CD4-positive, alpha-beta T cell treated with Interleukin-15 for 1 hour (primary cell): ENCODE results near the gene SMARCAL1.
"Not testable (repeated sequence)": the region's sequence is repeated elsewhere in the genome, so short reads cannot be mapped to it uniquely, and the experiment has no call there.

ENCODE experiments used
- DNase-seq: peaks from one replicate; pipeline ENCODE4 v3.0.0-alpha.2; 2020

Gene SMARCAL1

DNA sequence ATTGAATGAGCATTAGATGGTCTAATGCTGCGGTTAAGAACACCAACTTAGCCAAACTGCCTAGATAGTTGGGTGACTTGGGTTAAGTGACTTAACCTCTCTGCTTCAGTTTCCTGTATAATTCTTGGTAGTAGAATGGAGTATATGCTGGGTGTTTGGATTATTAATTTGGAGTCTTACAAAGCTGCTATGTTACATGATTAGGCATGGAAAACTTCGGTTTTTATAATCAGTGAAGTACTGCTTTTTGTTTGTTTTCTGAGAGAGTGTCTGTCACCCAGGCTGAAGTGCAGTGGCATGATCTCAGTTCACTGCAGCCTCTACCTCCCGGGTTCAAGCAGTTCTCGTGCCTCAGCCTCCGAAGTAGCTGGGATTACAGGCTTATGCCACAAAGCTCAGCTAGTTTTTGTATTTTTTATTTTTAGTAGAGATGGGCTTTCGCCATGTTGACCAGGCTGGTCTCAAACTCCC, 90.9 kb downstream of the SMARCAL1 start:
- DNase-seq, result no peak

DNA sequence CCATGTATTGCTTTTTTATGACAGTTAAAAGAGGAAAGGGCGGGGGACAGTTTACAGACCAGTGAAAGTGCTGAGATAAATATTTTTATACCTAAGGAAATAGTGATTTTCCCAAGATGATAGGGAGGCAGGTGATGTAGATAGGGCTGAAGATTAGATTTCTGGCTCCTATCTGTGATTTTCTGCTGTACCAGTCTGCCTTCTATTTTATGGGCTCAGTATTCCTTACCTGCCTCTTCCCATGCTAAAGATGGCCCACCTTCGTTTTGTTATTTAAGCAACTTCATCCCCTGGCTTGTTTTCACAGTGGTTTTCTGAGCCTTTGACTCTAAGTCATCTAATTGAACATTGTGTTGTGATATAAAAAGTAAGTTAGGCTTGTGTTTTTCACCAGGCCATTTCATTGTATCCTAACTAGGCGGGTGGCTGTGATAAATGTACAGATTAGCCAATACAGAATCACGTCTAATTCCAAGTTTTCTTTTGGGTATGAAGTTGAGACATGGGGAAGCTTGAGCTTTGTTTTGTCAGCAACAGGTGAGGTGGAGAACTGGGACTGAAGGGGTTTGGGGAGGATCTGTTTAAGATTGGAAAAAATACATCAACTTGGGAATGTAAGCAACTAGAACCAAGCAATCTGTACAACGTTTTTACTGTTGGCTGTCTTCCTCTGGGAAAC, 91.6 kb downstream of the SMARCAL1 start:
- no peak for DNase-seq

DNA sequence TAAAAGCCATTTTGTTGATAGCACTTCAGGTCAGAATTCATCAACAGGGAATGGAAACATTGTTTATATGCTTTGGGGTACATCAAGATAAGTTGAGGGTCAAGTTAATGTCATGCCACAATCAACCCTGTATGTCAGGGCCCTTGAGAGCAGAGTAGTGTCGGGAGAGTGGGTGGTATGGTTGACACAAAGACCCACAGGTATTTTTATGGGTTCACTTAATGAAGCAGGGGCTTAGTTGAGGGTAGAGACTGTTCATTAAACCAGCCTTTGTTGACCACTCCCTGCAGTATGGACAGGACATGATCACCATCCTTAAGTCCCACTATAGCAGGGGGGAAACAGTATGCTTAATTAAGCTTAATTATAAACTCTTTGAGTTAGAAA, 92.1 kb downstream of the SMARCAL1 start:
- DNase-seq, result no peak

DNA sequence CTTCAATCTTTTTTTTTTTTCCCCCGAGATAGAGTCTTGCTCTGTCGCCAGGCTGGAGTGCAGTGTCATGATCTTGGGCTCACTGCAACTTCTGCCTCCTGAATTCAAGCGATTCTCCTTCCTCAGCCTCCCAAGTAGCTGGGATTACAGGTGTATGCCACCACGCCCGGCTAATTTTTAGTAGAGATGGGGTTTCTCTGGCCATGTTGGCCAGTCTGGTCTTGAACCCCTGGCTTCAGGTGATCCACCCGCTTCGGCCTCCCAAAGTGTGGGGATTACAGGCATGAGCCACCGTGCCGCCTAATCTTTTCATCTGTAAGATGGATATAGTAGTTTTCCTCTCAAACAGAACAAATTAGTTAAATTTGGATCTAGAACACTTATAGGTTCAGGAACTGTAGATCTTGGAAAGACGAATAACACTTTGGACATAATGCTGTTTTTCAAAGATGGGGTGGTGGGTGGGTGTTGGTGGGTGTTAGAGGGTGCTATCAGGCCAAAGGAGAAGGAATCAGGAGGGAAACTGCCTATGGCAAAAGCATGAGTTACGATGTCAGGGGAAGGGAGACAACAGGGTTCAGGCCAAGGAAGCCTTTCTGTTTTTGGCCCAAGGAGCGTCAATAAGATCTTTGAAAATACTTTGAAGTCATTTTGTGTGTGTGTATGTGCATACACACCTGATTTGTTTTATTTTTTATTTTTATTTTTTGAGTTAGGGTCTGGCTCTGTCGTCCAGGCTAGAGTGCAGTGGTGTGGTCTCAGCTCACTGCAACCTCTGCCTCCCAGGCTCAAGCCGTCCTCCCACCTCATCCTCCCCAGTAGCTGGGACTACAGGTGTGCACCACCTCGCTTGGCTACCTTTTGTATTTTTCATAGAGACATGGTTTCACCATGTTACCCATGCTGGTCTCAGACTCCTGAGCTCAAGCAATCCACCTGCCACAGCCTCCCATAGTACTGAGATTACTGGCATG, 93.1 kb downstream of the SMARCAL1 start:
- no peak for DNase-seq

DNA sequence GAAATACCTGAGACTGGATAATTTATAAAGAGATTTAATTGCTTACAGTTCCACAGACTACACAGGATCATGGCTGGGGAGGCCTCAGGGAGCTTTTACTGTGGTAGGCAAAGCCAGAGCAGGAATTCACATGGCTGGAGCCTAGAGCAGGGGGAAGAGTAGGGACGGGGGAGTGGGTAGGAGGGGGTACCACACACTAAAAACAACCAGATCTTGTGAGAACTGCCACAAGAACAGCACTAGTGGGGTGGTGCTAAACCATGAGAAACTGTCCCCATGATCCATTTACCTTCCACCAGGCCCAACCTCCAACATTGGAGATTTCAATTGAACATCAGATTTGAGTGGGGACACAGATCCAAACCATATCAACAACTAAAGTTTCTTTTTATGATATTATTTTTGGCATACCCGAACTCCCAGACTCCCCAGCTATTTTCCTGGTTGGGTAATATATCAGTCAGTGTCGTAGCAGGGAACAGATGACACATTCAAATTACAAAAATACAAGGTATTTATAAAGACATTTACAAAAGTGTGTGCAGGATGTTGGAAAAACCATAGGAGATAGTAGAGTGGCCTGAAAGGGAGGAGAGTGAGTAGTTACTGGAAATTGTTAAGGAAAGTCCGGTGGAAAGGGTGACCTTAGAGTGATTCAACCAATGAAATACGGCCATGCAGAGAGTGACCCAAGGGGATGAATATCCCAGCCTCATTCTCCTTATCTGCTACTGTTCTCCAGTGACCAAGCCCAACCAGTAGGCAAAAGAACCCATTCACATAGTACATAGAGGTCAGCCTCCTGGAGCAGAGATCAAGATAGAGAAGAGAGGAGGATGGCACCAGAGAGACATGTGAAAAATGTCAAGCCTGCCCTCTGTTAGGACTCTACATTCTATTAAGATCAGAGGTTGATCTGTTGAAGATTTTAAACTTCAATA, 95.2 kb downstream of the SMARCAL1 start:
- no peak for DNase-seq

DNA sequence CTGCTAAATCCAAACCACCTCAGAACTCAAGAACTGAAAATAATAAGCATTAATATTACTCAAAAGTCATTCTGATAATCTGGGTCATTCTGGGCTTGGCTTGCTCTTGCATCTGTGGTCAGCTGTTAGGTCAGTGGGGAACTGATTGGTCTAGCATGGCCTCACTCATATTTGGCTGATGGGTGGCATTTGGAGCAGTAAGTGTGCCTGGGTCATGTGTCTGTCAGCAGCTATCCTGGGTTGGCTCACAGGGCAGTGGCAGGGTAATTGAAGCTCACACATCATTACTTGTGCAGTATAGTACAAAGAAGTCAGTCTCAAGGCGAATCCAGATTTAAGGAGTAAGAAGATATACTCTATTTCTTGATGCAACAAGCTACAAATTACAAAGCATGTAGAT, 95.9 kb downstream of the SMARCAL1 start:
- no peak for DNase-seq

DNA sequence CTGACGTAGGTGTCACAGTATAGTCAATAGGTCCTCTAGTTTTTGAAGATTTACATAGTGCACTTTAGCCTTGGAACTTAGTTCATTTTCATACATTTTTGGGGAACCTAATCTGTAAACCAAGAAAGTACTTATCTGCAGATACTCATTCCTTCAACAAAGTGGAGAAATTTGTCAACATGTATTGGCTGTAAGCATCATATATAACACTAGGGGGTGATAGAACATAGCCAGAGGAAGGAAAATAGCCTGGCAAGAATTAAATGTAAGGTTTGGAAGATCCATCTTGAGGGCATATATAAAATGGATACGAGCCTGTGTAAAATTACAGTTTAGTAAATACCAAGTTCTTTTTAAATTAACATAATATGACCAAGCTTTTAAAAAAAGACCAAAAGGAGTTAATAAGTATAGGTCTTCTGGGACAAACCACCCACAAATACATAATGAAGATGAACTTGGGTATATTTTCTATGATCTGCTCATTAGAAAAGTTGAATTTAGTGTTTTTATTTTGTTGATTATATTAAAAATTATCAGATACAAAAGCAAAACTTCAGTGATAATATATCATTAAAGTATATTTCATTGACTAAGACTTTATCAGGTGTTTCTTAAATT, 104.6 kb downstream of the SMARCAL1 start:
- no peak for DNase-seq

DNA sequence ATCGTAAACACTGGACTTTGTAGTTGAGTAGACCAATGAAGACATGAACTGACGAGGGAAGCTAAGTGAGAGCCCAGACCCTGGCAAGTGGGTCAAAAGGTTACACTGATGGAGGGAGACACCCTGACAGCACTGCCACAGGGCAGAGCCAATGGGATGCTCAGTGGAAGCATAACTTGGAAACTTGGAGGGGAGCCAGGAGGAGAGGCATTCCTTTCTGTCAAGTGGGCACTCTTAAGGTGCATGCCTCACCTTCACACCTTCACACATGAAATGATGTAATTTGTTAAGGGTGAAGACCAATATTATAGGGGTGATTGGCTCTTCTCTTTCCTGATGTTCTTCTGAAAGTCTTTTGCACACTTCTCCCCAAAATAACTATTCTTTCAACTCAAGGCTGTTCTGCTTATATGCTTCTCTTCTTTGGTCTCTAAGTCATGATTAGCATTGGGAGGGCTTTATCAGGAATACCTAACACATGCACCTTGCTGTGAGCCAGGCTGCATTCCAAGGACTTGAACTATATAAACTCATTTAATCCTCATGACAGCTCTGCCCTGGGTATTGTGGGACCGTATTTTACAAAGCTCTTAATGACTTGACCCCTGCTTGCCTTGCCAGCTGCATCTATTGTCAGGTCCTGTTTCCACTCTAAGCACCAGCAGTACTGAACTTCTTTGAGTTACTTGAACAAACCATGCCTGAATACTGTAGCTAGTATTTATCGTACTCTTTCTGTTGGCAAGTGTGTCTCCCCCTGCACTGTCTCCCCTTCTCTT, 105.4 kb downstream of the SMARCAL1 start:
- DNase-seq, result no peak

DNA sequence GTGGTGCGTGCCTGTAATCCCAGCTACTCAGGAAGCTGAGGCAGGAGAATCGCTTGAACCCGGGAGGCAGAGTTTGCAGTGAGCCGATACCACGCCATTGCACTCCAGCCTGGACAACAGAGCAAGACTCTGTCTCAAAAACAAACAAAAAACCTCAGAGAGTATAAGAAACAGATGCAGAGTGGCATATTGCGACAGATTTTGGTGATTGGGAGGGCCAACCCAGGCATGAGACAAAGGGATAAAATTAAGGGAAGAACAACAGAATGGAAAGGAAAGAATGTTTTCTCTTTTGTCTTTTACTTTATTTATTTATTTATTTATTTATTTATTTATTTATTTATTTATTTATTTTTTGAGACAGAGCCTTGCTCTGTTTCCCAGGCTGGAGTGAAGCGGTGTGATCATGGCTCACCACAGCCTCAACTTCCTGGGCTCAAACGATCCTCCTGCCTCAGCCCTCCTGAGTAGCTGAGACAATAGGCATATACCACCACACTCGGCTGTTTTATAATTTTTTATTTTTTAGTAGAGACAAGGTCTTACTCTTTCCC, 106.4 kb downstream of the SMARCAL1 start:
- DNase-seq, result not testable (repeated sequence)

DNA sequence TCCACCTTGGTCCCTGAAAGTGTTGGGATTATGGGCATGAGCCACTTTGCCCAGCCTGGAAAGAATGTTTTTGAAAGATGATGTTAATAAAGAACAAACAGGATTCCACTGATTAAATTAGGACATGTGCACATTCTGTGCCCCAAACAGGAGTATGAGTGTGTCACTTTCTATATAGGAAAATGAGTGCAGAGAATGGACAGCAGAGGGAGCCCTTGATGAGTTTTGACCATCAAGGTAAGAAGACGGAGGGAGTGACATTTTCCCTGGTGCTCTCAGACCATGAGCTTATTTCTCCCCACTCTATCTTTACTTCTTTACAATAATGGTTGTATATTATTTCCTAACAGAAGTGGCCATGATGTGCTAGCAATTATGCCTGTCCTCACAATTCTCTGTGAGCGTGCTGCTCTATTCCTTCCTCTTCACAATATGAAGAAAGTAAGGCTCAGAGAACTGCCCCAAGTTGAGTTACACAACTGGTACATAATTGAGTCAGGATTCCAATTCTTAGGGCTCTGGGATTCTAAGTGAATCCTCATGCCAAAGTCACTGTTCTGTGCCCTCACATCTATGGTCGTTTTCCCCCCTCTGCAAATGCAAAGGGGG, 107.0 kb downstream of the SMARCAL1 start:
- no peak for DNase-seq

DNA sequence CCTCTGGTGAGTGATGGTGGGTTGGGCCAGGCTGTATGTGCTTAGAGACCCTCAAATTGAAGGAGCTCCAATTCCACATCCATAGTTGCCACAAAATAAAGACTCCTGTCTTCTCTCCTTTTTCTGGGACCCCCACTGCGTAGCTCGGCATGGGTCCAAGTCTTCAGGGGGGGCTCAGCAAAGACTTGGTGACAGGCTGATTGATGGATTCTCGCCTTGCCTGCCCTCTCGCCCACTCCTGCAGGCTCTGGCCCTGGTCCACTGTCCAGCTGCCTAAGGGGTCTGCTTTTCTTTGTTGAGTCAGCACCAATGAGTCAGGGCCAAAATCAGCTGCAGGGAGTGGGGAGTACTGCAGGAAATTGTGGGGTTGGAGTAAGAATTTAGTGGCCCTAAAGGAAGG, 107.8 kb downstream of the SMARCAL1 start:
- no peak for DNase-seq

DNA sequence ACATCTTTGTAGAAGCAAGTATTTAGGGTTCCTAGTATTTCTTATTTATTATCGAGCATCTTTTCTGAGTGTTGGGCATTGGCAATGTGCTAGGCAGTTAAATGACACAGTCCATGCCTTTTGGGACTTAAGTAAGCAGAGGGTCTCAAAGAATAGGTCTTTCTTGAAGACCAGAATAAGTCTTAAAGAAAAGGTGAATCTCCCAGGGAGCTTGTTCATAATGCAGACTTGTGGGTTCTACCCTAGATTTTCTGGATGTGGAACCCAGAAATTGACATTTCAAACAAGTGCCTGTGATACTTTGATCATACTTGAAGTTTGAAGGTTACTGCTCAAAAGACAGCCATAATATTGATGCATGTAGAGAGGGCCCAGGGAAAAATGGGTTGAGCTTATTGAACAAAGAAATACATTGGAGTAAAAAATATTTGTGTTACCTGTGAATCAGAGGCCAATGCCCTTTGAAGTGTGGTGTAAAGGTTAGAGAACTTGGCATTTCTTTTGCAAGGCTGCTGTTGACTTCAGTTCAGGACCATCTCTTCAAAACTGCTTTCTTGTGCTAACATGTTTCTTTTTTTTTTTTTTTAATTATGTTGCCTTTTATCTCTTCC, 110.7 kb downstream of the SMARCAL1 start:
- no peak for DNase-seq

DNA sequence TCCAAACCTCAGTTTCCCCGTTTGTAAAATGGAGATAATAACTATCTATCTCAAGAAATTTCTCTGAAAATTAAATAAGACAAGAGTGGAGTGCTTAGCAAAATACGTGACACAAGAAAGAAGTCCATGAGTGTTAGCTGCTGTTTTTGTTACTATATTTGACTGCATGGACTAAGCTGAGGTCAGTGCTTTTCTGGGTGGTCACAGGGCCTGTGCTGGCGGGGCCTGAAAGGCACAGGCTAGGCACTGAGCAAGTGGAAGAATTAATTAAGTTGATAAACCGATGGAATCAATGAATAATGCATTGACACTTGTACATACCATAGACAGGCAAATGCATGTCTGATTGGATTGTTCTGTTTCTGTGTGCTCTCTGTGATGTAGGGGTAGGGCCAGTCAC, 113.7 kb downstream of the SMARCAL1 start:
- DNase-seq, result no peak

DNA sequence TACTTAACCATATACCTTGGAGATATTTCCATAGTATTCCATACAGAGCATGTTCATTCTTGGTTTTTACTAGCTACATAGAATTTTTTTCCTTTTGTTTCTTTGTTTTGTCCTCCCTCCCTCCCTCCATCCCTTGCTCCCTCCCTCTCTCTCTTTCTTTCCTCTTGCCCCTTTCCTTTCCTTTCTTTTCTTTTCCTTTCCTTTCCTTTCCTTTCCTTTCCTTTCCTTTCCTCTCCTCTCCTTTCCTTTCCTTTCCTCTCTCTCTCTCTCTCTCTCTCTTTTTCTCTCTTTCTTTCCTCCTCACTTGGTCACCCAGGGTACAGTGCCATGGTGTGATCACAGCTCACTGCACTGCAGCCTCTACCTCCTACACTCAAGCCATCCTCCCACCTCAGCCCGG, 114.7 kb downstream of the SMARCAL1 start:
- DNase-seq, result no peak

DNA sequence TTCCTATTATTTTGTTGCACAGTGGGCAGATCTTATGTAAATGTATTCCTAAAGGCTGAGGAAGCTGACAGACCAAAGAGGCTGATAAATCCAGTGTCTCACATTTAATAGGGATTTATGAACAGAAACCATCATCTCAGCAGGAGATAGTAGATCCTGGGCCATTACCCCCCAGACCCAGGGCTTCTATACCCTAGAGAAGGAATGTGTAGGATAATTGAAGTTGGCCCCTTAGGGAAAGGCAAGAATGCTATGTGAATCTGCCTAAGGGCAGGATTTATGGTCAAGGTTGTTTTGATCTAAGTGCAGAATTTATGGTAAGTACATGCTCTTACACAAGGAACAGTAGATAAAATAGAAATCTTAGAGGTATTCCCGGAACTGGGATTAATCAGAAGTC, 115.3 kb downstream of the SMARCAL1 start:
- DNase-seq, result no peak

DNA sequence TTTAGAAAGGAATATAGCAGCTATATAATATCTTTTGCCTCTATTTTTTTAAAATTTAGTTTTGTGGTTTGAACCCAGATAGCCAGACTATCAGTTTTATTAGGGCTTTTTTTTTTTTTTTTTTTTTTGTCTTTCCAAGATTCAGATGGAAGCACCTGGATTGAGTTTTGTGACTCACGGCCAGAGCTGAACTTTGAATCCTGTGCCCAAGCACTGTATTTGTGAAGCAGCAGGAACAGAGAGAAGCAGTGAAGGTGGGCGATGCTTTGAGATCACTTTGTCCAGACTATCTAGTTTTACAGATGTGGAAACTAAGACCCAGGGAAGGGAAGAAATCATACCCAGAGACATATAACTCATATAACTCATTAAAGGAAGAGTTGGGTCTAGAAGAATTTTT, 120.3 kb downstream of the SMARCAL1 start:
- DNase-seq, result no peak
